GM18505 (cell line): ENCODE measurements around the gene TRAK1.
A peak's percentile ranks its signal among the peaks of the same experiment; 100 is the strongest.

Source experiments
- ATAC-seq: cut with Tn5 transposase; IDR thresholded peaks from one replicate; pipeline ENCODE4 v1.9.1; 2021; ENCODE audit not compliant: unreplicated experiment
- POLR2A ChIP-seq: IDR thresholded peaks from 4 replicates; pipeline ENCODE4 v1.6.1; 2011; ENCODE audit warnings: borderline replicate concordance; ENCODE audit not compliant: insufficient read depth, insufficient read length; ENCODE audit errors: extremely low read depth

TRAK1 gene

DNA sequence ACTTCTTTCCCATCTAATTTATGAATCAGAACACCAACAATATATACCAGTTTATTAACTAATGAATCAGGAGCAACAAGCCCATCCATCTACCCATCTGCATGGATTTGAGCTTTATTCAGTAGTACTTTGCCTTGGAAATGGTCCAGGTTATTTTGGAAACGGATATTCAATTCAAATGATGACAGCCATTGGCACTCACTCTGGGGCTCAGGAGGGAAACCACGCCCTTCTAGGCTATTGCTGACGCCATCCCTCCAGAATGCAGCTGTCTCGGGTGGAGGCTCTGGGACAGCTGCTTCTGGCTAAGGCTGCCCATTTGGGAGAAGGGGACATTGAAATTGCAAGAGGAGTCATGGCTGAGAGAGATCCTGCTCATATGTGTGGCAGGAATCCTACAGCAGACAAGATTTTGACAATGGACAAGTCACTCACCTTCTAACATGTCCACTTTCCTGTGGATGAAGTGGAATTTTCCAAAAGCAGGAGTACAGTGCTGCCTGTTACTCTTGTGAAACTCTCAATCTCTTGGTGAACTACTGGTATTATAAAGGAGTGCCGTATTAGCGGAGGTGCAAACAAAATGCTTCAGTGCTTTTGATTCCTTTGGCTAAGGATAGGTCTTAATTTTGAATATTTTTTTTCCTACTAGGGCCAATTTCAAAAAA is 29.3 kb upstream of the TRAK1 start:
- no peak for TF ChIP-seq POLR2A
- ATAC-seq: no peak

DNA sequence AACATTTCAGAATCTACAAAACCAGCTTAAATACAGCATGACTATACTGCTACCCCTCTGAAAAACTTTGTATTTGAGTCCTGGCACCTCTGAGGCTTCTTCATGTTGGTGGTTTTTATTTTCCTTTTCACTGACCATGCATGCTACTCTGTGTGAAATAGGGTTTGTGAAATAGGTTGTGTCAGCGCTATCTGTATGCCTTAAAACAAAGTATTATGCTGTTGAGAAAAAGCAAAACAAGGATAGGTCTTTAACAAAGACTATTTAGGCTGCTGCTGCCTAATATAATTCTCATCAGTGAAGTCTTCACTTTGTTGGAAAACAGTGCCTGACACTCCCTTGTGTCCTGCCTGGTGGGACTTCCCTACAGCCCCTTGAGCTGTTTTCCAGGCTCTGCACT is 28.7 kb upstream of the TRAK1 start:
- ATAC-seq: no peak

DNA sequence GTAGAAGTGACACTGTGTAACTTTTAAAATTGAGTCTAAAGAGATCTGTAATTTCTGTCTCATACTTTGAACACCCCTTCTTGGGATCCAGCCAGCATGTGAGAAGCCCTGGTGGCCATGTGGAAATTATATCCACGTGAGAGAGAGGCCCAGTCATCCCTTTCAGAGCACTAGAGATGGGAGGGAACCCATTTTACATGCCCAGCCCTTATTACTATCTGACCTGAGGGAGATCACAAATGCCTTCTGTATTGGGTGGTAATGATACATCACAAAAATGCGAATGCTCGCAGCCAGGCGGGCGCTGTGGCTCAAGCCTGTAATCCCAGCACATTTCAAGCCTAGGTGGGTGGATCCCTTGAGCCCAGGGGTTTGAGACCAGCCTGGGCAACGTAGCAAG is 27.3 kb upstream of the TRAK1 start:
- ATAC-seq: no peak

More for the DNA sequence above, 28.7 kb upstream of the TRAK1 start:
- TF ChIP-seq POLR2A: no peak

DNA sequence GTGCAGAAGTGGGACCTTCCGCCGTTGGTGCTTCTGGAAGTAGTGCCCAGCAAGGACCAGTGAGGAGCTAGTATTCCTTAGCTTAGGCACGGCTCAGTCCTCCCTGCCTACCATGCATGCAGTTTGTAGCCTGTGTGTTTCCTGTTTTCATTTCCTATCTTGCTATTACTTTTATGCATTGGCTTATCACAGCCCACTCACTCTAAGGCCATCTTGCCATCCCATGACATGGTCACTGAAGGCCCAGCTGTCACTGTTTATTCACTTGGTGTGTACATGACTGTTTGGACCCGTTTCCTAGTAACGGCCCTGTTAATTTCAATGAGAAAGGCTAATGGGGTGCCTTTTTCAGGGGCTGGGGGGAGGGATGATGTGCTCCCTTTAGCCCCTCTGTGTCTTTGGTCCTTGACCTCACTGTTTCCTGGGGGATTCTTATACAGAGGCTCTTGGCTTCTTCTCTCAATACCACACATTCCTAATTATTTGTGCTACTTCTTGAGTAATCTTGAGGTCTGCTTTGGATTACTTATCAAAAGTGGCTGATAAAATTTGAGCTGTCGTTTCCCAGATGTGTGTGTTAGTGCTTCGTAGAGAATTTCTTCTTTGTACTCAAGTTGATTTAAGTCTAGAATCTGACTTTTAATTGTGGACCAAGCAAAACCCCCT is 24.5 kb upstream of the TRAK1 start:
- peak; percentile 3 for ATAC-seq
- no peak for TF ChIP-seq POLR2A

More for the DNA sequence above, 27.3 kb upstream of the TRAK1 start:
- no peak for TF ChIP-seq POLR2A

DNA sequence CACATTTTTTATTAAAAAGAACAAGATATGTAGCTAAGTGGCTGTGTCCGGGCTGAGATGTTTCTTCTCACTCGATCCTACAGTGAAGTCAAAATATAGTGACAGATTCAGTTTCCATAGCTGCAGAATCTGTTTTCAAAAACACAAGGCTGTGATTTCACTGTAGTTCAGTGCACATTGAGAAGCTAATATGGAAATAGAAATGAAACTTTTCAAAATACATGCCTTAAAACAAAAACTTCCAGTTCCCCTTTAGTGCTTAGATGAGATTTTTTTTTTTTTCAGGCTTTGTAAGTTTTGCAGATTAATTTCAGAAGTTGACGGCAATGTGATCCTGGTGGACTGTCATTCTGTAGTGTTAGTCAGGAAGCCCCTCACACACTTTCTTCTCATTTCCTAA is 23.8 kb upstream of the TRAK1 start:
- ATAC-seq: peak; percentile 67

DNA sequence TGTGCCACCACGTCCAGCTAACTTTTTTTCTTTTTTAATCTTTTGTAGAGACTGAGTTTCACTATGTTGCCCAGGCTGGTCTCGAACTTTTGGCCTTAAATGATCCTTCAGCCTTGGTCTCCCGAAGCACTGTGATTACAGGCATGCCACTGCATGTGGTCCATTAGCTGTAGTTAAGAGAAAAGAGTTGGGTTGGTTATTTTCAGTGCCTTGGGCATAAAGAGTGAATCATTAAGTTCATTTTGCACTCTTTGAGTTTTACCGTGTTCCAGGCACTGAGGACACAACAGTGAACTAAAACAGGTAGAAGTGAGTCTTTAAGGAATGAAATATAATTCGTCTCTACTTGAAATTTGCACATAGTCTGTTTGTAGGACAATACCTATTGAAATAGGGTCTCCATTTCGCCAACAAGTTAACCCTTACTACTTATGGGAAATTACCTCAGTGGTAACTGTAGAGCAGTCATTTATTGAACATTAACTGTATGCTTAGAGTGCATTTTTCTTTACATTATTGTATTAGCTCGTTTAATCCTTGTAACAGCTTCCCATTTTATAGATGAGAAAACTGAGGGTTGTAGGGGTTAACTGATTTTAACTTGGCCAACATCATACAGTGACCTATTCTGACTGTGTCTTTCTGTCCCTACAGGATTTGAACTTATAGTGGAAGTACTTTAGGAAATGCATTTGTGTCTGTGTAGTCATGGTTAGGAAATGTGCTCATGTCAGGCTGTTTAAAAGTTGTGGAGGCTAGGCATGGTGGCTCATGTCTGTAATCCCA is 22.7 kb upstream of the TRAK1 start:
- TF ChIP-seq POLR2A: no peak
- no peak for ATAC-seq

More for the DNA sequence above, 23.8 kb upstream of the TRAK1 start:
- TF ChIP-seq POLR2A: no peak

DNA sequence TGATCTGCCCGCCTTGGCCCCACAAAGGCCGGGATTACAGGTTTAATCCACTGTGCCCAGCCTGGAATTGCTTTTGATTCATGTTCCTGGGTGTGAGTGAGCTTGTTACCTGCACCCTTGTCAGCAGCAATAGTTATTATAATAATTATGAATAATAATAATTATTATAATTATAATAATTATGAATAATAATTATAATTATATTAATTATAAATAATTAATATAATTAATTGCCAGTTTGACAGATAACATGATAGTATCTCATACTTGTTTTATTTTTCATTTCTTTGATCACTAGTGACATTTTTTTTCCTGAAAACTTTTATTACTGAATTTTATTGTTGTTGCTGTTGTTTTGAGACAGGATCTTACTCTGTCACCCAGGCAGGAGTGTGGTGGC is 21.1 kb upstream of the TRAK1 start:
- ATAC-seq: no peak
- no peak for TF ChIP-seq POLR2A

DNA sequence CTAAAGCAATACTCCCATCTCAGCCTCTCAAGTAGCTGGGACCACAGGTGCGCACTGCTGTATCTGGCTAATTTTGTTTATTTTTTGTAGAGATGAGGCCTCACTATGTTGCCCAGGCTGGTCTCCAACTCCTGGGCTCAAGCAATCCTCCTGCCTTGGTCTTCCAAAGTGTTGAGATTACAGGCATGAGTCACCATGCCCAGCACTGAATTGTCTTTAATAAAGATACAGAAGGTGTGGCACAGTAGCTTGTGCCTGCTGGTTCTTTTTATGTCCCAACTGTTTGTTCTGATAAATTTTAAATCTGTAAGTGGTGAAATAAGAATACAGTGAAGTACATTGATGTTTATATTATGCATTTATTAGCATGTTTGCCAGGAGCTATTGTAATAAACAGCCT is 20.6 kb upstream of the TRAK1 start:
- no peak for TF ChIP-seq POLR2A
- ATAC-seq: no peak

DNA sequence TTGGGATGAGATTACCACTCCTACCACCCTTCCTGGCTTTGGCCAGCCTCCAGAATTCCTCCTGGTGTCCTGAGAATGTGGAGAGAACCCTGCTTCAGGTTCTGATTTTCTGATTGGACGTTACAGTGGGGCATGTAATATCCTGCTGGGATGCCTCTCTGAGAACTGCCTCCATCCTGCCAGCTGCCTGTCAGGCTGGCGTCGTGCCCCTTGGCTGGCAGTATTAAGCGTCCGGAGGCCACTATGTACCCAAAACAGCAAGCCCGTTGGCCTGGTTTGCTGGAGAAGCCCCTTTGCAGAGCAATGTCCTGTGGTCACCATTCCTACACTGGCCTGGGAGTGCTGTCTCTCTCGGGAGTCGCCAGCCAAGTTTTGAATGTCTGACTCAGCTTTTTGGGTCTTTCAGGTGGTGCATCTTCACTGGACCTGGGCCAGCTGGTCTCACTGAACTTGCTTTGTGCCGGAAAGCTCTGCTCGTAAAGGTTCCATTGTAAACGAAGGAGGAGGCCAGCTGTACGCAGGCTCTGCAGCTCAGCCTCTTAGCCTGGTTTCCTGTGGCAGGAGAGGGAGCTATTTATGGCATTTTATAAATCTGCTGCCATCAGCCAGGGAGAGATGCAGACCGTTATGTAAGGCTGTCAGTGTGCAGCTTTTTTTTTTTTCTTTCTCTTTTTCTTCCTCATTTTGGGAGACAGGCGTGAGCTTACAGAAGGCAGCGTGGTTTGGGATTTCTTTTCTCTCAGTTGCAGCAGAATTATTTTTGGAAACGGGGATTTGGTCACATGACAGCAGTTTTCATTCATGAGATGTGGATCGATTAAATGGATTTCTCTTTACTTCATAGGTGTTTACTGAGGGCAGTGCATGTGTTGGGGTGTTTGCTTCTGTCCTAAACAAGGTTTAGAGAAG is 19.0 kb upstream of the TRAK1 start:
- no peak for TF ChIP-seq POLR2A
- ATAC-seq: peak; percentile 51

DNA sequence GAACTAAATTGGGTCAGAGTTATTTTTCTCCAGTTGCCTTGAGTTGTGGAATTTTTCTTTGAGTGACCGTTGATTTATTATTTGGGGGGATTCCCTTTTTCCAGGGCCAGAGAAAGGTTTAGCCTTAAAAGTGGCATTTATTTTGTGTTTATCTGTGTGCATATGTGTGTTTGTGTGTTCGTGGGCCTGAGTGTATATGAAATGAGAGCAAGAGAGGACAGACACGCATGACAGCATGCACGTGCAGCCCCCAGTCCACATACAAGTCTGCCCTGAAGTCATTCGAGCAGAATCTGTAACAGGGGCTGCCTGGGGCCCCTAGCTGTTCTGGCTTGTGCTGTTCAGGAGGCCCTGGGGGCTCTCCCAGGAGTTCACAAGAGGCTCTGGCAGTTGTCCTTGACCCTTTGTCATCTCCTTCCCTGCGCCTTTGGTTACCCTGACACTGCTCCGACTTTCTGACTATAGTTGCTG is 18.3 kb upstream of the TRAK1 start:
- TF ChIP-seq POLR2A: no peak
- ATAC-seq: no peak

DNA sequence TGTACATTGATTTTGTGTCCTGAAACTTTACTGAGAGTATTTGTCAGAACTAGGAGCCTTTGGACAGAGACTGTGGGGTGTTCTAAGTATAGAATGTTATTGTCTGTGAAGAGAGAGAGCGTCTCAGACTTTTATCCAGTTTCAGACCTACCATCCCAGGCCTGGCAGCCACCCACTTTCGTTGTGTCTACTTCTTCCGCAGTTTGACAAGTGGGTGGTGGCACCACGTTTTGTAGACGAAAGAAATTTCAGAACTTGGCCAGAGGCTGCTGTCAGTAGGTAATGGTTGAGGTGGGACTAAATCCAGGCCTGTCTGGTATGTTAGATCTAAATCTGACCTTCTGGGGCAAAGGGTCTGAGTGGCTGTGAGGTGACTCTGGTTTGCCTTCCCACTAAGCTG is 13.4 kb upstream of the TRAK1 start:
- TF ChIP-seq POLR2A: no peak
- no peak for ATAC-seq

DNA sequence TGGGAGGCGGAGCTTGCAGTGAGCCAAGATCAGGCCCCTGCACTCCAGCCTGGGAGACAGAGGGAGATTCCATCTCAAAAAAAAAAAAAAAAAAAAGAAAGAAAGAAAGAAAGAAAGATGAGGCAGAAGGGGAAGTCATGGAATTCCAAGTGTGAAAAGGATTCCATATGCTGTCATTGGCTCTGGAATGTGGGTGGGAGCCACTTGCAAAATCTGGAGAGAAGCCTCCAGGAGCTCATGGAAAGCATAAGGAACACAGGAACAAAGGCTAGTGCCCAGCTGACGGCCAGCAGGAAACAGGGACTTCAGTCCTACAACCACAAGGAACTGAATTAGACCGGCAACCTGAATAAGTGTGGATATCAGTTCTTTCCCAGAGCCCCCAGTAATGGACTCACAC is 12.5 kb upstream of the TRAK1 start:
- no peak for ATAC-seq

DNA sequence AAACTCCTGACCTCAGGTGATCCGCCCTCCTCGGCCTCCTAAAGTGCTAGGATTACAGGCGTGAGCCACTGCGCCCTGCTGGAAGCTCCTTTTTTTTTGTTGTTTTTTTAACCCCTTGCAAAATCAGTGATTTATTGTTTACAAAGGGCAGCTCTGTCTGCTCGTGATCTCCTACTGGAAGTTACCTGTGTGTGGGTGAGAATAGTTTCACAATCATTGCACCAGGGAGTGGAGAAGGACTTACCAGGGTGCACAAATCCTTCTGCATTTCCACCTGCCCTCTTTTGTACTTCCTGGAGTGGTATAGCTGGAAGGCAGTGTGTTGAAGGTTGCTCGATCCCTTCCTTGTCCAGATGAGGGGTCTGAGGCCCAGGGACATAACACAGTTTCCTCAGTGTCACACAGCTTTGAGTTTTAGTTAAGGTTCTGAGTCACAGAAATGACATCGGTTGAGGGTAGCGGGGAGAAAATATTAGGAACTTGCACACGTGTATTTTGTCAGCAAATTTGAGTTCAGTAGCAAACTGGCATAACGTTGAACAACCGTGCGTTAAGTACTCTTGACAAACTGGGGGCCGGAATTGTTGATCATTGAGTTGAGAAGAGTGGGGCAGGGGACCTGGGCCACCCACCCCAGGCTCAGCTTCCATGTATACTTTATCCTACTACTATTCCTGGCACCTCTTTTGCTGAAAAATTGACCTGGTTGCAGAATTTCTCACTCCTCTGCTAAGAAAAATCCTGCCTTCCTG is 11.3 kb upstream of the TRAK1 start:
- ATAC-seq: no peak
- no peak for TF ChIP-seq POLR2A

More for the DNA sequence above, 12.5 kb upstream of the TRAK1 start:
- no peak for TF ChIP-seq POLR2A

DNA sequence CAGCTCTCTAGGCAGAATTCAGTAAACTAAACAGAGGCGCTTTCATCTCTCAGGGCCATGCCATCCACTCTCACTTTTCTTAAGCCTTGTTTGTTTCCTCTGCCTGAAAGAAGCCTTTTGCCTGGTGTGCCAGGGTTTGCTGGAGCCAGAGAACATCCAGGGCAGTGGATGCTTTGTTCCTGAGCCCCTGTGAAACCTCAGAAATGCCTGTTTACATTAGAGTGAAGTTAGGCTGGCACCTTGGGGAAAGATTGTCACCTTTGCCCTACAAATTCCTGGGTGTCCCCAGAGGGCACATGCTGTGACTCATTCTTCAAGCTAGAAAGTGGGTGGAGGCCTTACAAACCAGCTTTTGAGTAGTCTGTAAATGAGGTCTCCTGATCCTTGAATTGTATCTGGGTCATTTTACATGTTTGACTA is 10.7 kb upstream of the TRAK1 start:
- TF ChIP-seq POLR2A: no peak
- no peak for ATAC-seq
